Neural cell (in vitro differentiated cells): Measurements from ENCODE around the gene ALX4.

Experiments used
- EP300 ChIP-seq: fragments of 450-650 bp; conservative IDR thresholded peaks from 2 replicates; pipeline ENCODE4 v1.6.1; 2014; ENCODE audit warnings: antibody characterized with exemption, mild to moderate bottlenecking, moderate library complexity; ENCODE audit not compliant: poor library complexity, severe bottlenecking
- EZH2 ChIP-seq: fragments of 200-600, 300-800 bp; shearing (Covaris generic), sonication (generic); IDR thresholded peaks from 2 replicates; pipeline ENCODE4 v1.6.1; 2014; ENCODE audit warnings: antibody characterized with exemption, low read length, borderline replicate concordance, mild to moderate bottlenecking; ENCODE audit not compliant: insufficient read depth, poor library complexity, severe bottlenecking
- MXI1 ChIP-seq: fragments of 450-650 bp; conservative IDR thresholded peaks from 2 replicates; pipeline ENCODE4 v1.6.1; 2014; ENCODE audit warnings: antibody characterized with exemption, mild to moderate bottlenecking; ENCODE audit not compliant: poor library complexity, severe bottlenecking
- POLR2AphosphoS5 ChIP-seq: IDR thresholded peaks from 2 replicates; pipeline ENCODE4 v1.6.1; 2012
- RAD21 ChIP-seq: fragments of 450-650 bp; conservative IDR thresholded peaks from 2 replicates; pipeline ENCODE4 v1.6.1; 2014; ENCODE audit warnings: antibody characterized with exemption, mild to moderate bottlenecking, moderate library complexity
- REST ChIP-seq: IDR thresholded peaks from 2 replicates; pipeline ENCODE4 v1.6.1; 2012; ENCODE audit warnings: borderline replicate concordance
- SMC3 ChIP-seq: fragments of 450-650 bp; conservative IDR thresholded peaks from 2 replicates; pipeline ENCODE4 v1.6.1; 2014; ENCODE audit warnings: antibody characterized with exemption, mild to moderate bottlenecking, moderate library complexity; ENCODE audit not compliant: poor library complexity
- TAF1 ChIP-seq: IDR thresholded peaks from 2 replicates; pipeline ENCODE4 v1.6.1; 2012; ENCODE audit warnings: low read depth
- TF ChIP-seq, protein P1 (sequence below): fragments of 450-650 bp; IDR thresholded peaks from 2 replicates; pipeline ENCODE4 v1.5.1; 2014; ENCODE audit warnings: antibody characterized with exemption, mild to moderate bottlenecking, moderate library complexity; ENCODE audit not compliant: poor library complexity, severe bottlenecking

- TF ChIP-seq POLR2AphosphoS5 (no peak), SMC3 (no peak), EP300 (no peak), REST (no peak), MXI1 (no peak), EZH2 (no peak), TAF1 (no peak), RAD21 (no peak)
- TF ChIP-seq, protein P1, sequence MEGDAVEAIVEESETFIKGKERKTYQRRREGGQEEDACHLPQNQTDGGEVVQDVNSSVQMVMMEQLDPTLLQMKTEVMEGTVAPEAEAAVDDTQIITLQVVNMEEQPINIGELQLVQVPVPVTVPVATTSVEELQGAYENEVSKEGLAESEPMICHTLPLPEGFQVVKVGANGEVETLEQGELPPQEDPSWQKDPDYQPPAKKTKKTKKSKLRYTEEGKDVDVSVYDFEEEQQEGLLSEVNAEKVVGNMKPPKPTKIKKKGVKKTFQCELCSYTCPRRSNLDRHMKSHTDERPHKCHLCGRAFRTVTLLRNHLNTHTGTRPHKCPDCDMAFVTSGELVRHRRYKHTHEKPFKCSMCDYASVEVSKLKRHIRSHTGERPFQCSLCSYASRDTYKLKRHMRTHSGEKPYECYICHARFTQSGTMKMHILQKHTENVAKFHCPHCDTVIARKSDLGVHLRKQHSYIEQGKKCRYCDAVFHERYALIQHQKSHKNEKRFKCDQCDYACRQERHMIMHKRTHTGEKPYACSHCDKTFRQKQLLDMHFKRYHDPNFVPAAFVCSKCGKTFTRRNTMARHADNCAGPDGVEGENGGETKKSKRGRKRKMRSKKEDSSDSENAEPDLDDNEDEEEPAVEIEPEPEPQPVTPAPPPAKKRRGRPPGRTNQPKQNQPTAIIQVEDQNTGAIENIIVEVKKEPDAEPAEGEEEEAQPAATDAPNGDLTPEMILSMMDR: no peak
Measured at GRCh38 chr11:44213148-44213547, 96.8 kb downstream of the ALX4 start.
